Lower lobe of right lung (tissue), 2 donors: ENCODE results near the gene MYO1B. TPM values are rescaled to one million over a fixed set of nuclear protein-coding genes. Genes with fewer than 3 reads are reported as not detected.
A peak's percentile ranks its signal among the peaks of the same experiment; 100 is the strongest.

ENCODE experiments used
- ATAC-seq, 2 donors: fragments of 200-7000 bp; cut with Tn5 transposase; one replicate each; pipeline ENCODE4 v1.9.1; 2020 to 2022; ENCODE audit warnings: mild to moderate bottlenecking in 2 of 2, moderate library complexity in 2 of 2
- DNase-seq: peaks from one replicate; pipeline ENCODE4 v3.0.0-alpha.2; 2020
- H3K27ac ChIP-seq: fragments of 200-600 bp; one replicate; pipeline ENCODE4 v1.8.0; 2022
- H3K27me3 ChIP-seq: fragments of 200-600 bp; one replicate; pipeline ENCODE4 v1.8.0; 2022; ENCODE audit warnings: low read depth
- H3K36me3 ChIP-seq: fragments of 200-600 bp; one replicate; pipeline ENCODE4 v1.8.0; 2022; ENCODE audit warnings: mild to moderate bottlenecking
- H3K4me1 ChIP-seq: fragments of 200-600 bp; one replicate; pipeline ENCODE4 v1.8.0; 2022
- H3K4me3 ChIP-seq: fragments of 200-600 bp; one replicate; pipeline ENCODE4 v1.8.0; 2022; ENCODE audit warnings: mild to moderate bottlenecking
- H3K9me3 ChIP-seq: fragments of 200-600 bp; one replicate; pipeline ENCODE4 v1.8.0; 2022
- CTCF ChIP-seq: fragments of 200-600 bp; IDR thresholded peaks from one replicate; pipeline ENCODE4 v1.8.0; 2022; ENCODE audit warnings: antibody characterized with exemption, mild to moderate bottlenecking
- intact Hi-C: fragments of 100-400 bp; cut with DNase I; formaldehyde crosslinking; loops from one replicate; pipeline ENCODE4 v1.11.0; 2022
- total RNA-seq: library from RNA; stranded (reverse); fragmentation: NEBNext Ultra II Directional; extraction: Animal tissue kit (Norgen Biotek cat#: 25700); gene quantifications from one replicate; pipeline ENCODE4 v1.2.1, GENCODE V29; 2021
- donor health status: DM: no; HTN: yes; CAD: no; lungs with severe emphysema.

MYO1B gene
- total RNA-seq, 1 donor from 2014 or later: 123 TPM

GRCh38 chr2:191304939-191305875, 60.0 kb downstream of the MYO1B start:
- intact Hi-C loops: no loop called here
- ATAC-seq (peak in 1 of 2 donors; percentile 26), DNase-seq (no peak)
- peaks cover 35% of the 10 kb centered on the region for H3K4me1 ChIP-seq
- H3K4me3 ChIP-seq: no peak overlapping the region
- H3K9me3 ChIP-seq: no peaks in the 10 kb centered on the region
- TF ChIP-seq CTCF: no peak
- H3K36me3 ChIP-seq: no peaks in the 10 kb centered on the region
- no peaks in the 10 kb centered on the region for H3K27me3 ChIP-seq
- peak overlapping the region; percentile 56 for H3K27ac ChIP-seq

- Histone ChIP-seq H3K27me3 (no peaks in the 10 kb centered on the region), H3K27ac (no peak overlapping the region), H3K36me3 (no peaks in the 10 kb centered on the region), H3K4me1 (peaks cover 29% of the 10 kb centered on the region), H3K4me3 (no peak overlapping the region), H3K9me3 (no peaks in the 10 kb centered on the region)
- intact Hi-C loops: no loop called here
- DNase-seq: no peak
- no peak for ATAC-seq
- TF ChIP-seq CTCF: no peak
Observed at GRCh38 chr2:191308026-191308425, 62.8 kb downstream of the MYO1B start.

- no peaks in the 10 kb centered on the region for H3K9me3 ChIP-seq
- H3K4me1 ChIP-seq: peaks cover under 1% of the 10 kb centered on the region
- ATAC-seq (no peak), DNase-seq (no peak)
- intact Hi-C loops: no loop called here
- no peak overlapping the region for H3K4me3 ChIP-seq
- TF ChIP-seq CTCF: no peak
- H3K36me3 ChIP-seq: no peaks in the 10 kb centered on the region
- no peak overlapping the region for H3K27ac ChIP-seq
- no peaks in the 10 kb centered on the region for H3K27me3 ChIP-seq
Observed at GRCh38 chr2:191311156-191311555, 66.0 kb downstream of the MYO1B start.

GRCh38 chr2:191311627-191312026, 66.4 kb downstream of the MYO1B start:
- TF ChIP-seq CTCF: no peak
- peak; percentile 68 to 69 for ATAC-seq
- intact Hi-C loops: no loop called here

GRCh38 chr2:191312163-191312562, 67.0 kb downstream of the MYO1B start:
- no peak for TF ChIP-seq CTCF
- Histone ChIP-seq H3K27ac (no peak overlapping the region), H3K27me3 (no peaks in the 10 kb centered on the region)

More at GRCh38 chr2:191311627-191312026, 66.4 kb downstream of the MYO1B start:
- no peaks in the 10 kb centered on the region for H3K36me3 ChIP-seq
- no peaks in the 10 kb centered on the region for H3K27me3 ChIP-seq
- no peak overlapping the region for H3K27ac ChIP-seq
- H3K4me3 ChIP-seq: no peak overlapping the region
- no peak for DNase-seq
- H3K9me3 ChIP-seq: no peaks in the 10 kb centered on the region
- no peaks in the 10 kb centered on the region for H3K4me1 ChIP-seq

More at GRCh38 chr2:191312163-191312562, 67.0 kb downstream of the MYO1B start:
- DNase-seq (no peak), ATAC-seq (no peak)
- Histone ChIP-seq H3K4me3 (no peak overlapping the region), H3K36me3 (no peaks in the 10 kb centered on the region), H3K9me3 (no peaks in the 10 kb centered on the region), H3K4me1 (peaks cover under 1% of the 10 kb centered on the region)
- intact Hi-C loops: no loop called here
